Measurements from ENCODE around the gene RXRA.

- TF ChIP-seq EP300 (IDR thresholded peaks at IDR 0.05; ENCODE audit: low read depth) (no peak), CTCF (IDR thresholded peaks at IDR 0.05) (no peak)
Measured at GRCh38 chr9:134370213-134370492, 43.9 kb downstream of the RXRA start.

Data from transverse colon (tissue), 3 donors.